GM12873 (cell line): ENCODE data around the gene HELZ.

ENCODE experiments used
- CTCF ChIP-seq: IDR thresholded peaks from 2 replicates; pipeline ENCODE4 v1.5.1; 2012; ENCODE audit warnings: low read depth, mild to moderate bottlenecking, moderate library complexity, low read length, control low read depth; ENCODE audit not compliant: insufficient read depth; ENCODE audit errors: missing control alignments

HELZ gene

GRCh38 chr17:67260170-67260987 lies 15.4 kb upstream of the HELZ start:
- TF ChIP-seq CTCF = no peak

GRCh38 chr17:67258821-67259468 lies 13.9 kb upstream of the HELZ start:
- TF ChIP-seq CTCF = no peak

- no peak for TF ChIP-seq CTCF
These were observed 11.2 kb upstream of the HELZ start for GRCh38 chr17:67256075-67256732.

- TF ChIP-seq CTCF = no peak
These were observed 8.4 kb upstream of the HELZ start for GRCh38 chr17:67253384-67253783.

GRCh38 chr17:67248291-67248690 lies 3.3 kb upstream of the HELZ start:
- no peak for TF ChIP-seq CTCF

- no peak for TF ChIP-seq CTCF
These were observed 2.5 kb upstream of the HELZ start for GRCh38 chr17:67247416-67247900.
